HEK293T (cell line): Measurements from ENCODE around the gene MEGF6.

Source experiments
- ARNT ChIP-seq: fragments of 450-650 bp; IDR thresholded peaks from 2 replicates; pipeline ENCODE4 v1.6.1; 2017; ENCODE audit warnings: mild to moderate bottlenecking
- BHLHE40 ChIP-seq: fragments of 450-650 bp; IDR thresholded peaks from 2 replicates; pipeline ENCODE4 v1.6.1; 2016; ENCODE audit warnings: mild to moderate bottlenecking, moderate library complexity, borderline replicate concordance
- CTBP1 ChIP-seq: fragments of 450-650 bp; IDR thresholded peaks from 2 replicates; pipeline ENCODE4 v1.6.1; 2016; ENCODE audit warnings: borderline replicate concordance
- ELF4 ChIP-seq: fragments of 450-650 bp; IDR thresholded peaks from 2 replicates; pipeline ENCODE4 v1.6.1; 2017; ENCODE audit warnings: antibody characterized with exemption
- FOXA1 ChIP-seq: fragments of 450-650 bp; IDR thresholded peaks from 2 replicates; pipeline ENCODE4 v1.6.1; 2016; ENCODE audit warnings: mild to moderate bottlenecking
- FOXM1 ChIP-seq: fragments of 450-650 bp; IDR thresholded peaks from 2 replicates; pipeline ENCODE4 v1.6.1; 2017; ENCODE audit warnings: mild to moderate bottlenecking, borderline replicate concordance
- HDGF ChIP-seq: fragments of 450-650 bp; IDR thresholded peaks from 2 replicates; pipeline ENCODE4 v1.6.1; 2017; ENCODE audit warnings: antibody characterized with exemption, borderline replicate concordance
- L3MBTL2 ChIP-seq: fragments of 450-650 bp; conservative IDR thresholded peaks from 2 replicates; pipeline ENCODE4 v1.6.1; 2016; ENCODE audit warnings: mild to moderate bottlenecking
- LEF1 ChIP-seq: fragments of 450-650 bp; IDR thresholded peaks from 2 replicates; pipeline ENCODE4 v1.6.1; 2017; ENCODE audit warnings: mild to moderate bottlenecking, borderline replicate concordance
- SP1 ChIP-seq: fragments of 450-650 bp; IDR thresholded peaks from 2 replicates; pipeline ENCODE4 v1.6.1; 2017
- SUZ12 ChIP-seq: fragments of 450-650 bp; IDR thresholded peaks from 2 replicates; pipeline ENCODE4 v1.6.1; 2016; ENCODE audit warnings: mild to moderate bottlenecking
- TARDBP ChIP-seq: fragments of 450-650 bp; IDR thresholded peaks from 2 replicates; pipeline ENCODE4 v1.6.1; 2016
- ZNF384 ChIP-seq: fragments of 450-650 bp; IDR thresholded peaks from 2 replicates; pipeline ENCODE4 v1.6.1; 2016
- TF ChIP-seq, protein P1 (sequence below): fragments of 450-650 bp; IDR thresholded peaks from 2 replicates; pipeline ENCODE4 v1.6.1; 2016

DNA sequence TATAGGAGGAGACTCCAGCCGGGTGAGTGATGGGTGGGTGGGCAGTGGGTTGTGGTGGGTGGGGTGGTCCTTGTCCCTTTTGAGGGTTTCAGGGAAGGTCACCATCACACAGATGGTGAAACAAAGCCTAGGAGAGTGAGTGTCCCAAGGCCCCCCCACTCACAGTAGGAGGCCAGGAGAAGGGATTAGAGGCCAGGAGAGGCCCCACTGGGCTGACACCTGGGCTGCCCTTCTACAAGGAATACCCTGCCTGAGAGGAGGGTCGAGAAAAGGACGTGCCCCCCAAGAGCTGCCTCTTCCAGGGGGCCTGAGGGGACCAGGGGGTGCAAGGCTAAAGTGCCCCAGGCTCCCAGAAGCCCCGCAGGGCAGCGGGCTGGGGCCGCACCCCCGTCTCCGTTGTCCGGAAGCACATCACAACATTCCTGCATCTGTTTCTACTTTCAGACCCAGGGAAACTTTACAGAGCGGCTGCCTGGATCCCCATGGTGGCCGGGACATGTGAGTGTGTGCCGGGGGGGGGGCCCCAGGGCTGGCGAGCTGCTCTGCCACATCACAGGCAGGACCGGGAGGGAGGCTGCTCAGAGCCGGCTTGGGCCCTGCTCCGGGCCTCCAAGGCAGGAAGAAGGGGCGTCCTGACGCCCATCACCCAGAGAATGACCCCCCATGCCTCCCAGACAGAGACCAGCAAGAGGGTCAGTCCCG, 88.6 kb downstream of the MEGF6 start:
- TF ChIP-seq SUZ12 (no peak), TARDBP (no peak), FOXM1 (no peak), BHLHE40 (no peak), ELF4 (no peak), CTBP1 (no peak), ARNT (no peak), L3MBTL2 (no peak), FOXA1 (no peak), SP1 (no peak), ZNF384 (no peak), LEF1 (no peak), HDGF (no peak)
- TF ChIP-seq, protein P1, sequence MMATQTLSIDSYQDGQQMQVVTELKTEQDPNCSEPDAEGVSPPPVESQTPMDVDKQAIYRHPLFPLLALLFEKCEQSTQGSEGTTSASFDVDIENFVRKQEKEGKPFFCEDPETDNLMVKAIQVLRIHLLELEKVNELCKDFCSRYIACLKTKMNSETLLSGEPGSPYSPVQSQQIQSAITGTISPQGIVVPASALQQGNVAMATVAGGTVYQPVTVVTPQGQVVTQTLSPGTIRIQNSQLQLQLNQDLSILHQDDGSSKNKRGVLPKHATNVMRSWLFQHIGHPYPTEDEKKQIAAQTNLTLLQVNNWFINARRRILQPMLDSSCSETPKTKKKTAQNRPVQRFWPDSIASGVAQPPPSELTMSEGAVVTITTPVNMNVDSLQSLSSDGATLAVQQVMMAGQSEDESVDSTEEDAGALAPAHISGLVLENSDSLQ, result no peak
